ENCODE measurements around the gene HES7. TPM values are rescaled to one million over a fixed set of nuclear protein-coding genes. Genes with fewer than 3 reads are reported as not detected.
A peak's percentile ranks its signal among the peaks of the same experiment; 100 is the strongest.

The HES7 gene
- total and polyA plus RNA-seq, 2 donors, result 0.24 TPM; not detected in 1

DNA sequence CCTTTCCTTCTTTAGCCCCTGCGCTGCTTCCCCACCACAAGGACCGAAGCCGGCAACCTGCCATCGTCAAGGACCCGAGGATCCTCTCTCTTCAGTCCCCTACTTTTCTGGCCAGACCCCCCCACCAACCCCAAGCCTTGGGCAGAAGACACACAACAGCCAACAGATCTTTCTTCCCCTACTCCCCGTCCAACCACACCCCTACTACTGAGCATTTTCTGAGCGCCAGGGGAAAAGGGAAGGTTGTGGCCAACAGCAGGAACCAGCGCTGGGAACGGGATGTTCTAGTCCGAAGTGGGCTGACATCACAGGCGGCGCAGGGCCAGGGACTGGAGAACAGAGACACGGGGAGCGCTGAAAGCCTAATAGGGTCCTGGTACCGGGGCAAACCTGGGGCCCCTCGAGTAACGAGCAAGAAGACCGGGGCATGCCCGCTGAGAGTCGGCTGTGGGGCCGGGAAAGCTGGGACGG, 27.8 kb upstream of the HES7 start:
- no peaks in the 10 kb centered on the region for H3K4me1 ChIP-seq (ENCODE audit: insufficient read depth)
- peak overlapping the region; percentile 96 for H3K27ac ChIP-seq (ENCODE audit: low read depth)
- peak overlapping the region; percentile 55 for H3K4me3 ChIP-seq (ENCODE audit: low read depth, low read length)
- WGBS, result 3% methylated on average over 22 of the region's 22 CpGs
- H3K36me3 ChIP-seq (ENCODE audit: insufficient read depth), result peaks cover 21% of the 10 kb centered on the region
- peak; percentile 81 for DNase-seq (ENCODE audit: extremely low spot score)

- H3K4me3 ChIP-seq (ENCODE audit: low read depth, low read length), result peak overlapping the region; percentile 55
- DNase-seq (ENCODE audit: extremely low spot score), result no peak
- H3K4me1 ChIP-seq (ENCODE audit: insufficient read depth), result no peaks in the 10 kb centered on the region
- H3K36me3 ChIP-seq (ENCODE audit: insufficient read depth), result peaks cover 24% of the 10 kb centered on the region
- 1% methylated on average over 38 of the region's 38 CpGs for WGBS
- H3K27ac ChIP-seq (ENCODE audit: low read depth), result peak overlapping the region; percentile 96
These were observed 27.3 kb upstream of the HES7 start for GRCh38 chr17:8151120-8151640.

DNA sequence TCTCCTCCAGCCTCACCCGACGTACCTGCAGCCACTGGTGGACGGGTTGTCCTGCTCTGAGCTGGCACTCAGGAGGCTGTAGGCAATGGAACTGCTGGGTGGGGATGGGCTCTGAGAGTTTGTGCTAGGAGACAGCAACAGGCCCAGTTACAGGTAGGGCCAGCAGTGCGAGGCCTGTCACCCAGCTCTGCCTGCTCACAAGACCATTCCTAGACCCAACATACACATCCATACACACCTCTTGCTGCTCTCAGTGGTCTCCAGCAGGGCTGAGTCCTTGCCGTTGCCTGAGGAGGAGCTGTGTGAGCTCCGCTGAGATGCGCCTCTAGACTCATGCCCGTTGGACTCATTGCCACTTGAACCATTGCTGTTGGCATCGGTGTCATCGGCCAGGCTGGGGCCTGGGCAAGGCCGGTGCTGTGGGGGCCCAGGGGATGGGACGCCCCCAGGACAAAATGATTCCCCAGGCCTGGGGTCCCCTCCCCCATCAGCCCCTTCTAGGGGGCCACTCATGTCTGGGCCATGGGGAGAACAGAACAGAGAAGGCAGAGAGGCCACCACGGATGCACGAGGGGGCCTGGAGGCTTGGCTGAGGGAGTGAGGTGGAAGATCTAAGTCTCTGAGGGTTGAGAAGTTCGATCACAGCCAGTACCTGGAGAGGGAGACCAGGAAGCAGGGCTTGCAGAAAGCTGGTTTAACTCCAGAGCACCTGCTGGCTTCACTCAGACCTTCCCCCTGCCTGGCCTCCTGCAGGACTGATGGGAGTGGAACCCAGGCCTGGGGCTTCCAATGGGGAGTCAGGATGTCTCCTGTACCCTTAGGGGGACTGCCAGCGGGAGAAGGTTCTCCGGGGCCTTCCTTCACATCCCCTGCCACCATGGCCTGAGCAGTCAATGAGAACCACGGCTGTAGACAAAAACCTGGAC, 26.6 kb upstream of the HES7 start:
- no peak for DNase-seq (ENCODE audit: extremely low spot score)
- WGBS, result 70% methylated on average over 18 of the region's 18 CpGs
- Histone ChIP-seq H3K27ac (ENCODE audit: low read depth) (peak overlapping the region; percentile 45), H3K36me3 (ENCODE audit: insufficient read depth) (peaks cover 30% of the 10 kb centered on the region), H3K4me1 (ENCODE audit: insufficient read depth) (no peaks in the 10 kb centered on the region), H3K4me3 (ENCODE audit: low read depth, low read length) (peak overlapping the region; percentile 55)

DNA sequence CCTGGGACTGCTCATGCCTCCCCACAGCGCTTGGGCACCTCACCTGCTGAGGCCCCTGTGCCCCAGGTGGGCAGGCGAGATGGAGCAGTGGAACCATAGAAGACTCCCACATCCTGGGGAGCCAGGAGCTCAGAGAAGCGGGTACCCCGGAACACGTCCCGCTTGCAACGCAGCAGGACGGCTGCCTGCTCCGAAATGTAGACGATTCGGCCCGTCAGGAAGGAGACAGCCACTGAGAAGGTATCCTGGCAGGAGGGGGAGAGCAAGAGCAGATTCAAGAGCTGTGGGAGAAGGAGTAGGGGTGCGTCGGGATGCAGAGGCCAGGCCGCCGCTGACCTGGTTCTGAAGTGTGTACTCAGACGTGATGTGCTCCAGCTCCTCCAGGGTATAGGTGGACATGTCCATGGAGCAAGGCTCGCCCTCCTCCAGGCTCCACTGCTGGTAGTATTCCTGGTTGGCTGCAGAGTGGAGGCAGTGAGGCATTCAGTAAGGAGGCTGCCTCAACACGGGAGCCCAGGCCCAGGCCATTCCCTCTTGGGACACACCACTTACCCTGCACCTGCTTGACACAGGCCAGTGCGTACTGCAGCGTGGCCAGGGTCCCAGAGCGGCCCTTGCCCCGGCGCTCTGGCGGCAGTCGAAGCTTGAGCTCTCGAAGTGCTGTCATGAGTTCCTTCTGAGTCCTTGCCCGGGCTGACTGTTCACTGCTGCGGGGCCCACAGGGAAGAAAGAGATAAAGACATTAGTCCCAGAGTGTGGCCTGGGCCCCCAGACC, 25.7 kb upstream of the HES7 start:
- Histone ChIP-seq H3K4me3 (ENCODE audit: low read depth, low read length) (no peak overlapping the region), H3K27ac (ENCODE audit: low read depth) (no peak overlapping the region), H3K4me1 (ENCODE audit: insufficient read depth) (no peaks in the 10 kb centered on the region), H3K36me3 (ENCODE audit: insufficient read depth) (peaks cover 30% of the 10 kb centered on the region)
- 94% methylated on average over 29 of the region's 29 CpGs for WGBS
- DNase-seq (ENCODE audit: extremely low spot score), result no peak

GRCh38 chr17:8148560-8148959, 24.7 kb upstream of the HES7 start:
- no peak overlapping the region for H3K27ac ChIP-seq (ENCODE audit: low read depth)
- no peak overlapping the region for H3K4me3 ChIP-seq (ENCODE audit: low read depth, low read length)
- H3K4me1 ChIP-seq (ENCODE audit: insufficient read depth), result no peaks in the 10 kb centered on the region
- 90% methylated on average over 13 of the region's 13 CpGs for WGBS
- DNase-seq (ENCODE audit: extremely low spot score), result no peak
- H3K36me3 ChIP-seq (ENCODE audit: insufficient read depth), result peaks cover 34% of the 10 kb centered on the region

DNA sequence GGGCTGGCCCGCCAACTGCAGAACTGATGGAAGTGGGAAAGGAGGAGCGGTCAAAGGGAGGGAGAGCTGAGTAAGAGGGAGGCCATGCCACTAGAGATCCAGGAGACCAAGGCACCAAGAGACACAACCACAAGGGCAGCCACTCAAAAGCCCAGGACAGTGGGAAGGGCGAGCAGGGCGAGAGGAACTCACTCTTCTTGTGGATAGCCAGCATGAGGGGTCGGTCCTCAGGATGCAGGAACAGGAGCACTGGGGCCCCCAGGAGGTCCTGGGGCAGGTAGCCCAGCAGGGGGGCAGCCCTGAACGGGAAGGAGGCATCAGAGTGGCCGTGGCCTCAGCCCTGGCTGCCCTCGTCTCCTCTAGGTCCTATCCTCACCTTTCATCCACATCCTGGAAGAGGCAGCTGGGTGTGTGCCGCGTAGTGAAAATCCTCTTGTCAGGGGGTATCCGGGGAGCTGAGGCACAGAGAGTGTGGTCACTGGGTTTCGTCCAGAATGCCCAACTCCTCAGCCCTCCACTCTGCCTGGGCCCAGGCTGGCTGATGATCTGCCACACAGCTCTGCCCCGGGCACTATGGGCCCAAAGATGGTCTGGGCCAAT, 24.0 kb upstream of the HES7 start:
- Histone ChIP-seq H3K36me3 (ENCODE audit: insufficient read depth) (peaks cover 33% of the 10 kb centered on the region), H3K4me1 (ENCODE audit: insufficient read depth) (no peaks in the 10 kb centered on the region), H3K27ac (ENCODE audit: low read depth) (no peak overlapping the region), H3K4me3 (ENCODE audit: low read depth, low read length) (no peak overlapping the region)
- no peak for DNase-seq (ENCODE audit: extremely low spot score)
- WGBS, result 90% methylated on average over 13 of the region's 13 CpGs

DNA sequence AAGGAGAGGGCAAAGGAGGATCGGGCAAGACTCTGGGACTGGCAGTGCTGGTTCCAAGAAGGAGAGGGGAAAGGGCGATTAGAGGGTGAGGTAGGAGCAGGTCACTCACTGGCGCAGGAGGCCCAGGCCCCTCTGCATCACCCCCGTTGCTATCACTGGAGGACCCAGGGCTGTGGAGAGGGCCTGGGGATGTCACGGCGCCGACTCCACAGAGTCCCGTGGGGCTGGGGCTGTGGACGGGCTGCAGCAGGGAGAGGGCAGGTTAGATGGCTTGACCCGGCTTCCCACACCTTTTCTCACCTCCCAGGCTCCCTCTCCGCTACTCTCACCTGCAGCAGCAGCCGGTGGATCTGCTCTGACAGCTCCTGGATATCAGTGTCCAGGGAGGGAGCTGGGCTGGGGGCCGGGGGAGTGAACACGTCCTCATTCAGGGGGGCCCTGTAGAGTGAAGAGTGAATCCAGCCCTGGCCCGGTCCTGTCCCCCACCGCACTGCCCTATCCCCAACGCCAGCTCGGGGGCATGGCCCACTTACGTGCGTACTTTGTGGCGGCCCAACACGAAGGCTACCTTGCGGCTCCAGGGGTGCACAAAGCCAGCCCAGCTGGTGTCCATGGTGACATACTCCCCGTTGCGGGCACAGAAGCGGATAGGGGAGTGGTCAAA, 23.4 kb upstream of the HES7 start:
- Histone ChIP-seq H3K4me1 (ENCODE audit: insufficient read depth) (no peaks in the 10 kb centered on the region), H3K4me3 (ENCODE audit: low read depth, low read length) (no peak overlapping the region), H3K36me3 (ENCODE audit: insufficient read depth) (peaks cover 33% of the 10 kb centered on the region), H3K27ac (ENCODE audit: low read depth) (no peak overlapping the region)
- no peak for DNase-seq (ENCODE audit: extremely low spot score)
- 89% methylated on average over 26 of the region's 26 CpGs for WGBS

DNA sequence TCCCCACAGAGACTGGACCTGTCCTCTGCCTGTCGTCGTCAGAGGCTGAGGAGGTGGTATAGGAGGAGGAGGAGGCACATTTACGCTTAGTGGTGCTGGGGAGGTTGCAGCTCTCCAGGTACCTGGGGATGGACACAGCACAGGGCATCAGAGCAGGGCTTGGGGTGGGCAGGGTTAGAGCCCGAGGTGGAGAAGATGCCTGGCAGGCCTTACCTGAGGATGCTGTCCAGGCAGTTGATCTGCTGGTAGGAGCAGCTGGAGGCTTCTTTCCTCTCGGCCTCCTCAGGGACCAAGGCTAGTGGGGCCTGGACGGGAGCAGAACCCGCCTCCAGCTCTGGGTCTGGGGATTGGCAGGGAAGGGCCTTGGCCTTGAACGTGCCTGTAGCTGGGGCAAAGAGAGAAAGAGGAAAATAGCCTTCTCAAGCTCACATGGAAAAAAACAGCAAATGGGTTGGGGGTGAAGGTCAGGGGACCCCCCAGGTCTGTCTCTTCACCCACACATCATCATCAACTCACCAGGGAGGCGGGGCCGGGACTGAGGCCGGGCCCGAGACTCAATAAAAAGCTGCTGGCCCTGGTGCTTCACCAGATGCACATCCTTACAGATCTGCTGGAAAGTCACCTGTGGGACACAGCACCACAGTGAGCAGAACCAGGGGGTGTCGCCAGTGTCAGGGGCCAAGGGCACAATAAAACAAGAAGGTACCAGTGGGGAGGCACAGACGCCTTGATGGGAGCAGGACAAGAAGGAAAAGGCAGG, 22.7 kb upstream of the HES7 start:
- 91% methylated on average over 14 of the region's 14 CpGs for WGBS
- H3K4me3 ChIP-seq (ENCODE audit: low read depth, low read length), result no peak overlapping the region
- H3K4me1 ChIP-seq (ENCODE audit: insufficient read depth), result no peaks in the 10 kb centered on the region
- H3K27ac ChIP-seq (ENCODE audit: low read depth), result no peak overlapping the region
- peaks cover 33% of the 10 kb centered on the region for H3K36me3 ChIP-seq (ENCODE audit: insufficient read depth)
- DNase-seq (ENCODE audit: extremely low spot score), result no peak

DNA sequence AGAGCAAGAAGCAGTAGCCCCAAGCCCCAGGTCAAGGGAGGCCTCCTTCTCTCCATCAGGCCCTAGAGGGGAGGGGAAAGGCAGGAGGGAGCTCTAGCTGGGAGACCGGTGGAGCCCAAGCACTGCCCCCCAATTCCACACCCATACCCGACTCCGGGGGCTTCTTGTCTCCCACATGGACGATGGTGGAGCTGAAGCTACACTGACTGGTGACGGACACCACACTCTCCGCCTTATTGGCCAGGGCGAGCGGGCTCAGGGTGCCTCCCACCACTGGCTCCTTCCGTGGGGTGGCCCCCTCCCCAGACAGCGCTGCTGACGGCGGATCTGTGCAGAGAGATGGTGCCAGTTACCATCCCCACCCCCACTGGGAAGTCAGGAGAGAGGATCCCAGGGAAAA, 21.9 kb upstream of the HES7 start:
- DNase-seq (ENCODE audit: extremely low spot score), result no peak
- Histone ChIP-seq H3K36me3 (ENCODE audit: insufficient read depth) (peaks cover 36% of the 10 kb centered on the region), H3K4me3 (ENCODE audit: low read depth, low read length) (no peak overlapping the region), H3K4me1 (ENCODE audit: insufficient read depth) (no peaks in the 10 kb centered on the region), H3K27ac (ENCODE audit: low read depth) (no peak overlapping the region)
- WGBS, result 92% methylated on average over 12 of the region's 12 CpGs

DNA sequence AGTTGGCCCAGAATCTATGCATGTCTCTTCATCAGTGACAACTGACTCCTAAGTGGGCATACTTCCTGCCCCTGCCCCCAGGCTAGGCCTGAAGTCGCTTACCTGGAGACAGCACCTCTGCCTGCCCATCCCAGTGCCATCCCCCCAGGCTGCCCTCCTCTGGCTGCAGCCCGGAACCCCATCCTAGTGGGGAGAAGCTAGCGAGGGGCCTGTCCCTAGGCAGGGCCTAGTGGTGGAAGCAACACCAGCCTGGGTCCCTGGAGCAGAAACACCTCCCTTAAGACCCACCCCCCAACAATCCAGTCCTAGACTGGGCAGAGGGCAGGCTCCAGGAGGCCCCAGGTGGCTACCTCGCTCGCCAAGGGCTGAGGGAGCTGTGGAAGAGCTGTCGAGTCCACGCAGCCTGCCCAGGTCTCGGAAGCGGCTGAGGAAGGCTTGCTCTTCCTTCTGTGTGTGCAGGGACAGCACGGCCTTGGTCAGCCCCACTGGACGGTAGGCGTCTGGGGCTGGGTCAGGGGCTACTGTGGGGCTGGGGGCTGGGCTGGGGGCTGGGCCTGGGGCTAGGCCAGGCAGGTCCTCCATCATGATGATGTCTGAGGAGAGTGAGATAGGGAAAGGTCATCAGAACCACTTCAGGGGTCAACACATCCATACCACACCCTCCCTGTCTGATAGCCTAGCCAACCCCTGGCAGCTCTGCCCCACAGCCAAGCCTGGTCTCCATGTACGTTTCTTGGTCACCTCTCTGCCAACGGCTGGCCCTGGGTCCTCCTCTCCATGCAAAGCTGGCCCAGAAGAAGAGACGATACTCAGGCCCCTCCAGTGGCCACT, 20.7 kb upstream of the HES7 start:
- WGBS, result 92% methylated on average over 15 of the region's 15 CpGs
- no peak overlapping the region for H3K27ac ChIP-seq (ENCODE audit: low read depth)
- H3K4me1 ChIP-seq (ENCODE audit: insufficient read depth), result no peaks in the 10 kb centered on the region
- H3K36me3 ChIP-seq (ENCODE audit: insufficient read depth), result peaks cover 34% of the 10 kb centered on the region
- no peak for DNase-seq (ENCODE audit: extremely low spot score)
- H3K4me3 ChIP-seq (ENCODE audit: low read depth, low read length), result no peak overlapping the region

- no peak for DNase-seq (ENCODE audit: extremely low spot score)
- WGBS, result 92% methylated on average over 22 of the region's 22 CpGs
- Histone ChIP-seq H3K36me3 (ENCODE audit: insufficient read depth) (peaks cover 29% of the 10 kb centered on the region), H3K4me3 (ENCODE audit: low read depth, low read length) (no peak overlapping the region), H3K4me1 (ENCODE audit: insufficient read depth) (no peaks in the 10 kb centered on the region), H3K27ac (ENCODE audit: low read depth) (no peak overlapping the region)
These were observed 19.9 kb upstream of the HES7 start for GRCh38 chr17:8143581-8144400.
